K562 (cell line): ENCODE data around the gene C21orf58. TPM values are rescaled to one million over a fixed set of nuclear protein-coding genes. Genes with fewer than 3 reads are reported as not detected.

ENCODE experiments used
- GABPB2 ChIP-seq: fragments of 250-450 bp; sonication (Bioruptor Pico); conservative IDR thresholded peaks from 2 replicates; pipeline ENCODE4 v1.5.1; 2021; ENCODE audit warnings: mild to moderate bottlenecking
- GTF2E2 ChIP-seq: fragments of 200-800 bp; sonication (Bioruptor generic); IDR thresholded peaks from 2 replicates; pipeline ENCODE4 v1.6.1; 2016; ENCODE audit warnings: missing genetic modification characterization, missing compliant biosample characterization
- PHB2 ChIP-seq: fragments of 450-650 bp; IDR thresholded peaks from 2 replicates; pipeline ENCODE4 v1.6.1; 2017; ENCODE audit warnings: low read depth
- polyA plus RNA-seq, 8 experiments: library from polyadenylated mRNA; depleted of rRNA in 4 of 8; stranded (reverse) in 5 of 8; unstranded in 3 of 8; fragments of >200 nt; fragmentation: Nextera tagmentation in 2 of 8; fragmentation: Illumina TruSeq in 1 of 8; extraction: Ambion mirVana in 2 of 8; extraction: Trizol in 1 of 8; gene quantifications; 2 replicates each; pipeline versions ENCODE4 v1.2.1 to v1.2.3, GENCODE V29; 2011 to 2014; ENCODE audit warnings: inconsistent platforms in 1 of 8, missing spikeins in 1 of 8
- total RNA-seq, 7 experiments: library from RNA; depleted of rRNA in 6 of 7; stranded (reverse); fragments of >200 nt in 6 of 7; fragmentation: Illumina TruSeq in 2 of 7; extraction: Trizol in 2 of 7; gene quantifications; 2 replicates each; pipeline versions ENCODE4 v1.2.1 to v1.2.3, GENCODE V29; 2011 to 2021; ENCODE audit warnings: low replicate concordance in 1 of 7
- TF ChIP-seq, protein P1 (sequence below): fragments of 200-600 bp; sonication (generic); IDR thresholded peaks from one replicate; pipeline ENCODE4 v1.6.1; 2012; ENCODE audit warnings: mild to moderate bottlenecking, low read depth, low read length, inconsistent platforms
- TF ChIP-seq, protein P2 (sequence below): IDR thresholded peaks from 2 replicates; pipeline ENCODE4 v1.6.1; 2014; ENCODE audit warnings: antibody characterized with exemption

C21orf58 gene
- total and polyA plus RNA-seq, 9 of the 15 experiments (the other 6 are each of a cell fraction or from before 2014, with no cell fraction given), result 1.2 to 30.5 (median 12.4) TPM

DNA sequence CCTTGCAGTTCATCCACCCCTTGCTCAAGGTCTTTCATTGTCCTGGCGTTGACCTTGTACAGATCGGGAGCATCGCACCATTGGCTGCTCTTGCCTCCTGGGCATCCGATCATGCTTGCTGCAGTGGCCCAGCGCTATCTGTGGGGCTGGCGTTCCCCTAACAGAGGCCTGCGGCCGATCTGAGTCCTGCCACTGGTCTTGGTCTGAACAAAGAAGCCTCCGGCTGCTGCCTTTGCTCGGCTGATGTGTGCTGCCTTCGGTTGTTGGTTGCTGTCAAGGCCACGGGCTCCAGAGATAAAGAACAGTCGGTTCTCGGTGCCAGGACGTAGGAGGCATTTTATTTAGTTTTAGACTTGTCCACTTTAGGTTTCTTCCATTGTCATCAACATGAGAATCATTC is 39.3 kb upstream of the C21orf58 start (continued):
- TF ChIP-seq, protein P1, sequence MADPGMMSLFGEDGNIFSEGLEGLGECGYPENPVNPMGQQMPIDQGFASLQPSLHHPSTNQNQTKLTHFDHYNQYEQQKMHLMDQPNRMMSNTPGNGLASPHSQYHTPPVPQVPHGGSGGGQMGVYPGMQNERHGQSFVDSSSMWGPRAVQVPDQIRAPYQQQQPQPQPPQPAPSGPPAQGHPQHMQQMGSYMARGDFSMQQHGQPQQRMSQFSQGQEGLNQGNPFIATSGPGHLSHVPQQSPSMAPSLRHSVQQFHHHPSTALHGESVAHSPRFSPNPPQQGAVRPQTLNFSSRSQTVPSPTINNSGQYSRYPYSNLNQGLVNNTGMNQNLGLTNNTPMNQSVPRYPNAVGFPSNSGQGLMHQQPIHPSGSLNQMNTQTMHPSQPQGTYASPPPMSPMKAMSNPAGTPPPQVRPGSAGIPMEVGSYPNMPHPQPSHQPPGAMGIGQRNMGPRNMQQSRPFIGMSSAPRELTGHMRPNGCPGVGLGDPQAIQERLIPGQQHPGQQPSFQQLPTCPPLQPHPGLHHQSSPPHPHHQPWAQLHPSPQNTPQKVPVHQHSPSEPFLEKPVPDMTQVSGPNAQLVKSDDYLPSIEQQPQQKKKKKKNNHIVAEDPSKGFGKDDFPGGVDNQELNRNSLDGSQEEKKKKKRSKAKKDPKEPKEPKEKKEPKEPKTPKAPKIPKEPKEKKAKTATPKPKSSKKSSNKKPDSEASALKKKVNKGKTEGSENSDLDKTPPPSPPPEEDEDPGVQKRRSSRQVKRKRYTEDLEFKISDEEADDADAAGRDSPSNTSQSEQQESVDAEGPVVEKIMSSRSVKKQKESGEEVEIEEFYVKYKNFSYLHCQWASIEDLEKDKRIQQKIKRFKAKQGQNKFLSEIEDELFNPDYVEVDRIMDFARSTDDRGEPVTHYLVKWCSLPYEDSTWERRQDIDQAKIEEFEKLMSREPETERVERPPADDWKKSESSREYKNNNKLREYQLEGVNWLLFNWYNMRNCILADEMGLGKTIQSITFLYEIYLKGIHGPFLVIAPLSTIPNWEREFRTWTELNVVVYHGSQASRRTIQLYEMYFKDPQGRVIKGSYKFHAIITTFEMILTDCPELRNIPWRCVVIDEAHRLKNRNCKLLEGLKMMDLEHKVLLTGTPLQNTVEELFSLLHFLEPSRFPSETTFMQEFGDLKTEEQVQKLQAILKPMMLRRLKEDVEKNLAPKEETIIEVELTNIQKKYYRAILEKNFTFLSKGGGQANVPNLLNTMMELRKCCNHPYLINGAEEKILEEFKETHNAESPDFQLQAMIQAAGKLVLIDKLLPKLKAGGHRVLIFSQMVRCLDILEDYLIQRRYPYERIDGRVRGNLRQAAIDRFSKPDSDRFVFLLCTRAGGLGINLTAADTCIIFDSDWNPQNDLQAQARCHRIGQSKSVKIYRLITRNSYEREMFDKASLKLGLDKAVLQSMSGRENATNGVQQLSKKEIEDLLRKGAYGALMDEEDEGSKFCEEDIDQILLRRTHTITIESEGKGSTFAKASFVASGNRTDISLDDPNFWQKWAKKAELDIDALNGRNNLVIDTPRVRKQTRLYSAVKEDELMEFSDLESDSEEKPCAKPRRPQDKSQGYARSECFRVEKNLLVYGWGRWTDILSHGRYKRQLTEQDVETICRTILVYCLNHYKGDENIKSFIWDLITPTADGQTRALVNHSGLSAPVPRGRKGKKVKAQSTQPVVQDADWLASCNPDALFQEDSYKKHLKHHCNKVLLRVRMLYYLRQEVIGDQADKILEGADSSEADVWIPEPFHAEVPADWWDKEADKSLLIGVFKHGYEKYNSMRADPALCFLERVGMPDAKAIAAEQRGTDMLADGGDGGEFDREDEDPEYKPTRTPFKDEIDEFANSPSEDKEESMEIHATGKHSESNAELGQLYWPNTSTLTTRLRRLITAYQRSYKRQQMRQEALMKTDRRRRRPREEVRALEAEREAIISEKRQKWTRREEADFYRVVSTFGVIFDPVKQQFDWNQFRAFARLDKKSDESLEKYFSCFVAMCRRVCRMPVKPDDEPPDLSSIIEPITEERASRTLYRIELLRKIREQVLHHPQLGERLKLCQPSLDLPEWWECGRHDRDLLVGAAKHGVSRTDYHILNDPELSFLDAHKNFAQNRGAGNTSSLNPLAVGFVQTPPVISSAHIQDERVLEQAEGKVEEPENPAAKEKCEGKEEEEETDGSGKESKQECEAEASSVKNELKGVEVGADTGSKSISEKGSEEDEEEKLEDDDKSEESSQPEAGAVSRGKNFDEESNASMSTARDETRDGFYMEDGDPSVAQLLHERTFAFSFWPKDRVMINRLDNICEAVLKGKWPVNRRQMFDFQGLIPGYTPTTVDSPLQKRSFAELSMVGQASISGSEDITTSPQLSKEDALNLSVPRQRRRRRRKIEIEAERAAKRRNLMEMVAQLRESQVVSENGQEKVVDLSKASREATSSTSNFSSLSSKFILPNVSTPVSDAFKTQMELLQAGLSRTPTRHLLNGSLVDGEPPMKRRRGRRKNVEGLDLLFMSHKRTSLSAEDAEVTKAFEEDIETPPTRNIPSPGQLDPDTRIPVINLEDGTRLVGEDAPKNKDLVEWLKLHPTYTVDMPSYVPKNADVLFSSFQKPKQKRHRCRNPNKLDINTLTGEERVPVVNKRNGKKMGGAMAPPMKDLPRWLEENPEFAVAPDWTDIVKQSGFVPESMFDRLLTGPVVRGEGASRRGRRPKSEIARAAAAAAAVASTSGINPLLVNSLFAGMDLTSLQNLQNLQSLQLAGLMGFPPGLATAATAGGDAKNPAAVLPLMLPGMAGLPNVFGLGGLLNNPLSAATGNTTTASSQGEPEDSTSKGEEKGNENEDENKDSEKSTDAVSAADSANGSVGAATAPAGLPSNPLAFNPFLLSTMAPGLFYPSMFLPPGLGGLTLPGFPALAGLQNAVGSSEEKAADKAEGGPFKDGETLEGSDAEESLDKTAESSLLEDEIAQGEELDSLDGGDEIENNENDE, result no peak
- TF ChIP-seq GABPB2 (CRISPR knock-in tag) (no peak), PHB2 (no peak), GTF2E2 (tag) (no peak)
- TF ChIP-seq, protein P2, sequence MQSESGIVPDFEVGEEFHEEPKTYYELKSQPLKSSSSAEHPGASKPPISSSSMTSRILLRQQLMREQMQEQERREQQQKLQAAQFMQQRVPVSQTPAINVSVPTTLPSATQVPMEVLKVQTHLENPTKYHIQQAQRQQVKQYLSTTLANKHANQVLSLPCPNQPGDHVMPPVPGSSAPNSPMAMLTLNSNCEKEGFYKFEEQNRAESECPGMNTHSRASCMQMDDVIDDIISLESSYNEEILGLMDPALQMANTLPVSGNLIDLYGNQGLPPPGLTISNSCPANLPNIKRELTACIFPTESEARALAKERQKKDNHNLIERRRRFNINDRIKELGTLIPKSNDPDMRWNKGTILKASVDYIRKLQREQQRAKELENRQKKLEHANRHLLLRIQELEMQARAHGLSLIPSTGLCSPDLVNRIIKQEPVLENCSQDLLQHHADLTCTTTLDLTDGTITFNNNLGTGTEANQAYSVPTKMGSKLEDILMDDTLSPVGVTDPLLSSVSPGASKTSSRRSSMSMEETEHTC, result no peak
